GM12878 (cell line): ENCODE data around the gene CALR. TPM values are rescaled to one million over a fixed set of nuclear protein-coding genes. Genes with fewer than 3 reads are reported as not detected.

Experiments
- ATAC-seq: fragments of 200-7000 bp; cut with Tn5 transposase; 3 replicates; pipeline ENCODE4 v1.9.1; 2020; ENCODE audit warnings: mild to moderate bottlenecking, moderate library complexity
- BruUV-seq: library from RNA; stranded (reverse); fragments of 400-500 nt; replicated peaks from 2 replicates; lab custom pipeline; 2021; lab: Mats Ljungman, UMichigan
- CTCF ChIA-PET: fragments of 300-600 bp; sonication (Branson Sonifier 250); formaldehyde crosslinking; extraction: SDS; loops from one replicate; lab custom pipeline; 2021; ENCODE audit warnings: inconsistent platforms; lab: Yijun Ruan, JAX
- POLR2A ChIA-PET: fragments of 350-600 bp; formaldehyde crosslinking; extraction: SDS; loops from one replicate; lab custom pipeline; 2021; ENCODE audit warnings: inconsistent platforms; lab: Charles Lee
- RAD21 ChIA-PET: fragments of 300-600 bp; sonication (Branson Sonifier 250); formaldehyde crosslinking; loops from one replicate; lab custom pipeline; 2023; ENCODE audit warnings: antibody characterized with exemption; ENCODE audit not compliant: unreplicated experiment; lab: Charles Lee
- SMC1A ChIA-PET: fragments of 300-600 bp; sonication (Branson Sonifier 250); formaldehyde crosslinking; loops from one replicate; lab custom pipeline; 2023; ENCODE audit not compliant: unreplicated experiment, uncharacterized antibody; lab: Charles Lee
- DNase-seq: peaks from one replicate; pipeline ENCODE4 v3.0.0-alpha.2; 2011; ENCODE audit warnings: low read depth, low spot score
- FAIRE-seq: peaks from 3 replicates; lab custom pipeline; 2011; peaks lifted over from hg19 to GRCh38; lab: Jason Lieb, UNC
- H2AFZ ChIP-seq: 2 replicates; pipeline ENCODE4 v1.6.0; 2011; ENCODE audit warnings: low read depth, low read length, control low read depth; ENCODE audit not compliant: control insufficient read depth
- H3K27ac ChIP-seq: 2 replicates; pipeline ENCODE4 v1.5.1; 2011; ENCODE audit warnings: control low read depth; ENCODE audit not compliant: control insufficient read depth, insufficient read depth
- H3K27me3 ChIP-seq, 2 experiments: replicated peaks in 1 of 2; 2 replicates each; pipeline versions ENCODE4 v1.6.0 to v1.6.1; 2011; ENCODE audit warnings: low read length in 1 of 2; ENCODE audit not compliant: control insufficient read depth in 2 of 2, insufficient read depth in 2 of 2
- H3K36me3 ChIP-seq, 2 experiments: 2 replicates each; pipeline ENCODE4 v1.5.1; 2011; ENCODE audit warnings: low read length in 1 of 2; ENCODE audit not compliant: control insufficient read depth in 2 of 2, insufficient read depth in 2 of 2
- H3K4me1 ChIP-seq: 2 replicates; pipeline ENCODE4 v1.6.1; 2011; ENCODE audit warnings: mild to moderate bottlenecking, low read length, moderate library complexity, mixed read lengths; ENCODE audit not compliant: control insufficient read depth, insufficient read depth
- H3K4me2 ChIP-seq: 2 replicates; pipeline ENCODE4 v1.6.0; 2011; ENCODE audit warnings: control low read depth; ENCODE audit not compliant: control insufficient read depth, insufficient read depth
- H3K4me3 ChIP-seq: fragments of 200-600 bp; sonication (generic); 2 replicates; pipeline ENCODE4 v1.5.1; 2016
- H3K79me2 ChIP-seq: 2 replicates; pipeline ENCODE4 v1.6.0; 2011; ENCODE audit warnings: low read length; ENCODE audit not compliant: control insufficient read depth, insufficient read depth
- H3K9ac ChIP-seq: 2 replicates; pipeline ENCODE4 v1.8.0; 2011; ENCODE audit warnings: low read length, control low read depth, mixed read lengths; ENCODE audit not compliant: control insufficient read depth, insufficient read depth
- H3K9me3 ChIP-seq: replicated peaks from 3 replicates; pipeline ENCODE4 v1.5.1; 2011; ENCODE audit warnings: mild to moderate bottlenecking, low read length; ENCODE audit not compliant: control insufficient read depth, insufficient read depth
- H4K20me1 ChIP-seq: 2 replicates; pipeline ENCODE4 v1.6.0; 2011; ENCODE audit not compliant: control insufficient read depth, insufficient read depth
- CBX5 ChIP-seq: sonication (generic); IDR thresholded peaks from 2 replicates; pipeline ENCODE4 v1.6.1; 2016; ENCODE audit warnings: low read depth, moderate library complexity, mild to moderate bottlenecking, inconsistent platforms
- JUNB ChIP-seq: IDR thresholded peaks from 2 replicates; pipeline ENCODE4 v1.6.1; 2016; ENCODE audit warnings: antibody characterized with exemption, mild to moderate bottlenecking
- NR2C1 ChIP-seq: fragments of 450-650 bp; IDR thresholded peaks from 2 replicates; pipeline ENCODE4 v1.6.1; 2017; ENCODE audit warnings: antibody characterized with exemption, mild to moderate bottlenecking, moderate library complexity
- PML ChIP-seq: IDR thresholded peaks from 2 replicates; pipeline ENCODE4 v1.6.1; 2012; ENCODE audit warnings: low read length, inconsistent platforms
- POU2F2 ChIP-seq: IDR thresholded peaks from 3 replicates; pipeline ENCODE4 v1.6.1; 2011; ENCODE audit warnings: low read depth, mild to moderate bottlenecking, low read length, borderline replicate concordance
- RFX5 ChIP-seq: IDR thresholded peaks from 2 replicates; pipeline ENCODE4 v1.6.1; 2011; ENCODE audit warnings: low read depth, low read length, improper control_type of control experiment
- SIX5 ChIP-seq: IDR thresholded peaks from 2 replicates; pipeline ENCODE4 v1.6.1; 2011; ENCODE audit warnings: mild to moderate bottlenecking, low read depth, low read length, moderate library complexity; ENCODE audit not compliant: severe bottlenecking
- SMC3 ChIP-seq: IDR thresholded peaks from 2 replicates; pipeline ENCODE4 v1.6.1; 2011; ENCODE audit warnings: low read length, improper control_type of control experiment, borderline replicate concordance
- SREBF2 ChIP-seq: IDR thresholded peaks from 2 replicates; pipeline ENCODE4 v1.6.1; 2012; ENCODE audit warnings: mild to moderate bottlenecking, low read length
- ZBED1 ChIP-seq: IDR thresholded peaks from 2 replicates; pipeline ENCODE4 v1.6.1; 2016; ENCODE audit warnings: borderline replicate concordance
- ZNF217 ChIP-seq: fragments of 450-650 bp; IDR thresholded peaks from 2 replicates; pipeline ENCODE4 v1.6.1; 2017; ENCODE audit warnings: antibody characterized with exemption, mild to moderate bottlenecking
- ZNF622 ChIP-seq: fragments of 450-650 bp; IDR thresholded peaks from 2 replicates; pipeline ENCODE4 v1.6.1; 2017; ENCODE audit warnings: mild to moderate bottlenecking, inconsistent platforms
- WGBS: methylation state at CpG from one replicate; pipeline ENCODE4 v1.1.6; 2016; ENCODE audit warnings: low lambda C conversion rate; ENCODE audit not compliant: insufficient replicate concordance, insufficient coverage; ENCODE audit errors: missing lambda C conversion rate; 5-methylcytosine and 5-hydroxymethylcytosine counted together
- in situ Hi-C: fragments of 300-500 bp; cut with MboI; formaldehyde crosslinking; loops from 9 replicates; pipeline ENCODE4 v1.14.3; 2018; ENCODE audit warnings: mixed read lengths
- intact Hi-C: fragments of 100-400 bp; cut with micrococcal nuclease; formaldehyde crosslinking; loops from one replicate; pipeline ENCODE4 v1.14.2; 2022; ENCODE audit not compliant: unreplicated experiment
- polyA plus RNA-seq, 11 experiments: library from polyadenylated mRNA; depleted of rRNA in 4 of 11; unstranded in 6 of 11; stranded (reverse) in 5 of 11; fragments of >200 nt; fragmentation: Nextera tagmentation in 4 of 11; fragmentation: Illumina TruSeq in 1 of 11; extraction: Ambion mirVana in 4 of 11; extraction: Trizol in 1 of 11; gene quantifications; 1 replicate in 1 of 11; 2 replicates in 10 of 11; pipeline versions ENCODE4 v1.2.1 to v1.2.3, GENCODE V29; 2011 to 2016; ENCODE audit warnings: inconsistent platforms in 2 of 11, missing spikeins in 2 of 11, low read depth in 1 of 11
- total RNA-seq, 4 experiments: library from RNA; depleted of rRNA in 3 of 4; stranded (reverse); fragments of >200 nt in 3 of 4; fragmentation: Illumina TruSeq in 1 of 4; extraction: Trizol in 1 of 4; gene quantifications; 2 replicates each; pipeline versions ENCODE4 v1.2.1 to v1.2.3, GENCODE V29; 2013 to 2021
- TF ChIP-seq, protein P1 (sequence below): fragments of 150-350 bp; IDR thresholded peaks from 2 replicates; pipeline ENCODE4 v1.6.1; 2014; ENCODE audit warnings: mild to moderate bottlenecking, low read depth, low read length
- TF ChIP-seq, protein P2 (sequence below): IDR thresholded peaks from 2 replicates; pipeline ENCODE4 v1.6.1; 2012; ENCODE audit warnings: low read depth, low read length, improper control_type of control experiment

Gene CALR
- total and polyA plus RNA-seq, 10 of the 15 experiments (the other 5 are each of a cell fraction or from before 2014, with no cell fraction given): 202 to 1,451 (median 749) TPM

DNA sequence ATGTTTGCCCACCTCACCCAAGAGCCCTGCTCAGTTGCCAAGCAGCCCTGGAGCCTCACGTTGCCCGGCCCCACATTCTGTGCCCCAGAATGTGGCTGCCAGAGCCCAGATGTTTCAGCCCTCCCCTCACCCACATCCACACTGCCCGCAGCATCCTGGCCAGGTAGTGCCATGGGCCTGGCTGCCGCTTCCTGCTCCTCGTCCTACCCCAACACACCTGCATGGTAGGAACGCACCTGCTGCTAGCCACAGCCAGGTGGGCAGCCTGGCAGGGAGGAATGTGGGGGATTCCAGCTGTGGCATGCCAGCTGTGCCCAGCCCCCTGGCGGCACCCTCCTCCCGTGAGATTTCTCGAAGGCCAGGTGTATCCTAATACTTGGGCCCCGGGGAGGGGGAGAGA, 49.4 kb downstream of the CALR start:
- in situ Hi-C loops: no loop called here

More for the DNA sequence above, 49.4 kb downstream of the CALR start:
- Histone ChIP-seq H3K27me3 (no peaks in the 10 kb centered on the region; a peak in 1 of 4 replicates), H3K79me2 (no peaks in the 10 kb centered on the region), H3K9me3 (no peaks in the 10 kb centered on the region), H2AFZ (no peak overlapping the region), H3K4me1 (no peaks in the 10 kb centered on the region; the same call in 1 of the 2 replicates), H3K36me3 (no peaks in the 10 kb centered on the region), H3K4me3 (no peak overlapping the region), H3K4me2 (no peak overlapping the region), H3K9ac (no peak overlapping the region), H3K27ac (no peak overlapping the region), H4K20me1 (no peaks in the 10 kb centered on the region)
- ChIA-PET POLR2A (no interaction called here), CTCF (no interaction called here), RAD21 (no interaction called here), SMC1A (no interaction called here)
- ATAC-seq: no peak
- no peak for FAIRE-seq
- 2% methylated on average over 7 of the region's 10 CpGs for WGBS
- TF ChIP-seq POU2F2: no peak
- TF ChIP-seq ZNF217: no peak
- TF ChIP-seq RFX5: no peak
- TF ChIP-seq PML: no peak
- TF ChIP-seq CBX5: no peak
- no peak for TF ChIP-seq SMC3
- no peak for TF ChIP-seq ZNF622
- no peak for TF ChIP-seq NR2C1
- no peak for TF ChIP-seq SREBF2
- TF ChIP-seq JUNB: no peak
- TF ChIP-seq, protein P1, sequence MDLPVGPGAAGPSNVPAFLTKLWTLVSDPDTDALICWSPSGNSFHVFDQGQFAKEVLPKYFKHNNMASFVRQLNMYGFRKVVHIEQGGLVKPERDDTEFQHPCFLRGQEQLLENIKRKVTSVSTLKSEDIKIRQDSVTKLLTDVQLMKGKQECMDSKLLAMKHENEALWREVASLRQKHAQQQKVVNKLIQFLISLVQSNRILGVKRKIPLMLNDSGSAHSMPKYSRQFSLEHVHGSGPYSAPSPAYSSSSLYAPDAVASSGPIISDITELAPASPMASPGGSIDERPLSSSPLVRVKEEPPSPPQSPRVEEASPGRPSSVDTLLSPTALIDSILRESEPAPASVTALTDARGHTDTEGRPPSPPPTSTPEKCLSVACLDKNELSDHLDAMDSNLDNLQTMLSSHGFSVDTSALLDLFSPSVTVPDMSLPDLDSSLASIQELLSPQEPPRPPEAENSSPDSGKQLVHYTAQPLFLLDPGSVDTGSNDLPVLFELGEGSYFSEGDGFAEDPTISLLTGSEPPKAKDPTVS: no peak
- TF ChIP-seq, protein P2, sequence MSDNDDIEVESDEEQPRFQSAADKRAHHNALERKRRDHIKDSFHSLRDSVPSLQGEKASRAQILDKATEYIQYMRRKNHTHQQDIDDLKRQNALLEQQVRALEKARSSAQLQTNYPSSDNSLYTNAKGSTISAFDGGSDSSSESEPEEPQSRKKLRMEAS: no peak
- TF ChIP-seq ZBED1: no peak
- no peak for TF ChIP-seq SIX5
- no TSS peak for BruUV-seq
- intact Hi-C loops: no loop called here
- no peak for DNase-seq
